SK-N-SH treated with all-trans-retinoic acid at 6 μM for 48 hours (cell line): ENCODE measurements around the gene SELENON.
A peak's percentile ranks its signal among the peaks of the same experiment; 100 is the strongest.

ENCODE experiments used
- ATAC-seq: fragments of 200-7000 bp; cut with Tn5 transposase; 3 replicates; pipeline ENCODE4 v1.9.1; 2020; ENCODE audit warnings: mild to moderate bottlenecking, moderate library complexity
- ARNTL ChIP-seq: fragments of 450-650 bp; formaldehyde crosslinking; IDR thresholded peaks from 2 replicates; pipeline ENCODE4 v1.5.0; 2020; ENCODE audit warnings: low read depth, mild to moderate bottlenecking, moderate library complexity, borderline replicate concordance
- BACH2 ChIP-seq: fragments of 250-450 bp; sonication (Bioruptor Pico); IDR thresholded peaks from 2 replicates; pipeline ENCODE4 v1.9.0; 2021; ENCODE audit warnings: mild to moderate bottlenecking, borderline replicate concordance
- CSDC2 ChIP-seq: fragments of 250-450 bp; sonication (Bioruptor Pico); IDR thresholded peaks from 2 replicates; pipeline ENCODE4 v1.5.0; 2020; ENCODE audit warnings: mild to moderate bottlenecking, moderate library complexity
- ESRRG ChIP-seq: fragments of 250-450 bp; sonication (Bioruptor Pico); IDR thresholded peaks from 2 replicates; pipeline ENCODE4 v1.6.1; 2021; ENCODE audit warnings: mild to moderate bottlenecking
- GLIS3 ChIP-seq: fragments of 250-450 bp; sonication (Bioruptor Pico); IDR thresholded peaks from 2 replicates; pipeline ENCODE4 v1.5.0; 2020; ENCODE audit warnings: mild to moderate bottlenecking, moderate library complexity
- ISL1 ChIP-seq: fragments of 250-450 bp; sonication (Bioruptor Pico); IDR thresholded peaks from 2 replicates; pipeline ENCODE4 v2.1.2; 2022; ENCODE audit warnings: mild to moderate bottlenecking, moderate library complexity
- PPARA ChIP-seq: fragments of 250-450 bp; sonication (Bioruptor Pico); IDR thresholded peaks from 2 replicates; pipeline ENCODE4 v1.5.0; 2020; ENCODE audit warnings: mild to moderate bottlenecking, borderline replicate concordance
- SNAI2 ChIP-seq: fragments of 250-450 bp; sonication (Bioruptor Pico); IDR thresholded peaks from 2 replicates; pipeline ENCODE4 v1.5.0; 2020; ENCODE audit warnings: mild to moderate bottlenecking, moderate library complexity
- TCF4 ChIP-seq: fragments of 250-450 bp; sonication (Bioruptor Pico); IDR thresholded peaks from 2 replicates; pipeline ENCODE4 v1.8.0; 2021; ENCODE audit warnings: mild to moderate bottlenecking, moderate library complexity, borderline replicate concordance
- TOX ChIP-seq: fragments of 250-450 bp; sonication (Bioruptor Pico); IDR thresholded peaks from 2 replicates; pipeline ENCODE4 v1.8.0; 2021; ENCODE audit warnings: mild to moderate bottlenecking, moderate library complexity, borderline replicate concordance
- ZFP3 ChIP-seq: fragments of 250-450 bp; sonication (Bioruptor Pico); IDR thresholded peaks from 2 replicates; pipeline ENCODE4 v1.5.0; 2020; ENCODE audit warnings: mild to moderate bottlenecking, moderate library complexity
- ZFP30 ChIP-seq: fragments of 450-650 bp; formaldehyde crosslinking; IDR thresholded peaks from 2 replicates; pipeline ENCODE4 v1.5.0; 2022; ENCODE audit warnings: mild to moderate bottlenecking, moderate library complexity
- ZNF565 ChIP-seq: fragments of 450-650 bp; formaldehyde crosslinking; conservative IDR thresholded peaks from 2 replicates; pipeline ENCODE4 v1.5.0; 2020; ENCODE audit warnings: low read depth, mild to moderate bottlenecking, moderate library complexity
- ZNF70 ChIP-seq: fragments of 450-650 bp; formaldehyde crosslinking; IDR thresholded peaks from 2 replicates; pipeline ENCODE4 v1.5.0; 2020; ENCODE audit warnings: mild to moderate bottlenecking, moderate library complexity
- ZNF8 ChIP-seq: fragments of 450-650 bp; formaldehyde crosslinking; IDR thresholded peaks from 2 replicates; pipeline ENCODE4 v1.5.0; 2020; ENCODE audit warnings: mild to moderate bottlenecking, moderate library complexity
- TF ChIP-seq, protein P1 (sequence below): fragments of 250-450 bp; sonication (Bioruptor Pico); IDR thresholded peaks from 2 replicates; pipeline ENCODE4 v1.5.1; 2020; ENCODE audit warnings: low read depth, mild to moderate bottlenecking, moderate library complexity
- TF ChIP-seq, protein P2 (sequence below): fragments of 250-450 bp; sonication (Bioruptor Pico); IDR thresholded peaks from 2 replicates; pipeline ENCODE4 v1.5.1; 2021; ENCODE audit warnings: mild to moderate bottlenecking, moderate library complexity
- TF ChIP-seq, protein P3 (sequence below): fragments of 250-450 bp; sonication (Bioruptor Pico); IDR thresholded peaks from 2 replicates; pipeline ENCODE4 v1.8.0; 2021; ENCODE audit warnings: low read depth, mild to moderate bottlenecking, moderate library complexity, borderline replicate concordance

Gene SELENON

DNA sequence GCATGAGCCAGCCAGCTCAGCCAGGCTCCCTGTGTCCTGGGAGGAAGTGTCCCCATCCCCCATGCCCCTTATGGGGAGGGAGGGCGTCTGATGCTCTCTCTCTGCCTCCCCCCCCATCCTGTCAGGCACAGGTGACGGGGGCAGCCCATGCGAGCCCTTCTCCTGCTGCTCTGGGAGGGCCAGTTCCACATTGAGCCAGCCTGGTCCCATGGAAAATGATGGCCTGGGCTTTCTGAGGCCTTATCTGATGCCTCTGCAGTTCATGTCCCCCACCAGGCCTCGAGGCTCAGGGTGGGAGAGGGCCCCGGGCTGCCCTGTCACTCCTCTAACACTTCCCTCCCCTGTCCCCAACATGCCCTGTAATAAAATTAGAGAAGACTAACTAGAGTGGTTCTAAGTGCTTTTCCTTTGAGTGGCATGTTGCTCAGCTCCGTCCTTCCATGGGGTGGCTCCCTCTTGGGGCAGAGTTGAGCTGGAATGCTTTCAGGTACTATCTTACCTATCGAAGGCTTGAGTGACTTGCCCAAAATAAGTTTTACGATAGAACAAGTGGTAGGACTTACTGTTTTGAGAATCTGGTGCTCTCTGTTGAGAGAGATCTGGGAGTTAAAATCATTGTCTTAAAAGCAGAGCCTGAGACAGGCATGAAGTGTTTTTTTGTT lies 18.0 kb downstream of the SELENON start:
- no peak for ATAC-seq
- TF ChIP-seq ZNF565 (CRISPR knock-in tag) (no peak), TOX (CRISPR knock-in tag) (no peak), ZNF70 (CRISPR knock-in tag) (no peak), ESRRG (CRISPR knock-in tag) (no peak)
- TF ChIP-seq, protein P1, sequence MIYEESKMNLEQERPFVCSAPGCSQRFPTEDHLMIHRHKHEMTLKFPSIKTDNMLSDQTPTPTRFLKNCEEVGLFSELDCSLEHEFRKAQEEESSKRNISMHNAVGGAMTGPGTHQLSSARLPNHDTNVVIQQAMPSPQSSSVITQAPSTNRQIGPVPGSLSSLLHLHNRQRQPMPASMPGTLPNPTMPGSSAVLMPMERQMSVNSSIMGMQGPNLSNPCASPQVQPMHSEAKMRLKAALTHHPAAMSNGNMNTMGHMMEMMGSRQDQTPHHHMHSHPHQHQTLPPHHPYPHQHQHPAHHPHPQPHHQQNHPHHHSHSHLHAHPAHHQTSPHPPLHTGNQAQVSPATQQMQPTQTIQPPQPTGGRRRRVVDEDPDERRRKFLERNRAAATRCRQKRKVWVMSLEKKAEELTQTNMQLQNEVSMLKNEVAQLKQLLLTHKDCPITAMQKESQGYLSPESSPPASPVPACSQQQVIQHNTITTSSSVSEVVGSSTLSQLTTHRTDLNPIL = no peak

DNA sequence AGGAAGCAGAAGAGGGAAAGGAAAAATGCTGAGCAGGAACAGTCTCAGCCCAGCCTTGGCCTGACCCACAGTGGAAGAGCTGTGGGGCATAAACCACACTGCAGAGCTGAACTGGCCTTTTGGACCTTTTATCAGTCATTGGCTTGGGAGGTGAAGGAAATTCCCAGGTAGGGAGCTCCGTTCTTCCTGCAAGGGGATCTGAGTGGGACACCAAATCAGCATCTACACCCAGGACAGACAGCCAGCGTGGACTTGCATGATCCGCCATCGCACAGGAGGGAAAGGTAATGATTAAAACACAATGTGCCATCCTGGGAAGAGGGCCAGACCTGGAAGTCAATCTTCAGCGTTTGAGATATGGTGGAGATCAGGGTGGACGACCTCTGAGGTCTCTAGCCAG lies 18.6 kb downstream of the SELENON start:
- no peak for TF ChIP-seq ZFP30 (CRISPR knock-in tag)
- ATAC-seq = no peak

DNA sequence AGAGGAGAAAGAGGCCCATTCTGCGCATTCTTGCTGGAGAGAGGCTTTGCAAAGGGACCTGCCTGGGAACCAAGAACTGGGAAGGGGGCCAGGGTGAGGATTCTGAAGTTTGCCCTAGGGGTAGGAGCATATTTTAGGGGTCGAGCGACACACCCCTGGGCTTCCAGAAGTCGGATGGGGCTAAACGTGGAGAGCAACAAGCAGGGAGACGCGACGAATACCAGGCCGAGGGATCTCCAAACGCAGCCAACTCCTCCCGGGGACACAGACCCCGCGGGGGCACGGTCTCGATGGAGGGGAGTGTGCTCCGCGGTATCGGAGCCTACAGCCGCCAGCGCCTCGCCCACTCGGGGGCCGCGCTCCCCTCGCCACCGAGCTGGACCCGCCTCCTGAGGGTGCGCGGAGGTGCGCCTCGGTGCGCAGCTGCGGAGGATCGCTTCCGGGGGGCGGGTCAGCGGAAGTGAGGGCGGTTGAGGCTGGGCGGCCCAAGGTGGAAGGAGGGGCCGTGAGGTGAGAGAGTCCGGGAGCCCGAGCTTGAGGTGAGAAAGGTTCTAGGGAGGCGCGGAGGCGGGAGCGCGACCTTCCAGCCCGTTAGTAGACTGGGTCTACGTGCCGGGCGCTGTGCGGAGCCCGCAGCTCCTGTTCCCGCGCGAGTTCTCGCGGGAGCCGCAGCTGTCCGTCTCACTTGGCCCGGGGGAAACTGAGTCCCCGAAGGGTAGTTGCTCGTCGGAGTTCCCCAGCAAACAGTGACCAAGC lies 19.7 kb downstream of the SELENON start, which contains the start of gene MTFR1L:
TSS of gene MTFR1L (plus strand) at position 464 of the 756 bp plus-strand sequence. CDS start 3,151 bp downstream, outside the sequence.
- TF ChIP-seq GLIS3 (CRISPR knock-in tag) = 0 out of 2 replicates have a peak, but pooled peaks have one; percentile 25
- no peak for TF ChIP-seq TCF4 (CRISPR knock-in tag)
- TF ChIP-seq ARNTL (CRISPR knock-in tag) = no peak
- TF ChIP-seq ZNF8 (CRISPR knock-in tag) = no peak
- no peak for TF ChIP-seq ESRRG (CRISPR knock-in tag)
- peak; percentile 92 for ATAC-seq

DNA sequence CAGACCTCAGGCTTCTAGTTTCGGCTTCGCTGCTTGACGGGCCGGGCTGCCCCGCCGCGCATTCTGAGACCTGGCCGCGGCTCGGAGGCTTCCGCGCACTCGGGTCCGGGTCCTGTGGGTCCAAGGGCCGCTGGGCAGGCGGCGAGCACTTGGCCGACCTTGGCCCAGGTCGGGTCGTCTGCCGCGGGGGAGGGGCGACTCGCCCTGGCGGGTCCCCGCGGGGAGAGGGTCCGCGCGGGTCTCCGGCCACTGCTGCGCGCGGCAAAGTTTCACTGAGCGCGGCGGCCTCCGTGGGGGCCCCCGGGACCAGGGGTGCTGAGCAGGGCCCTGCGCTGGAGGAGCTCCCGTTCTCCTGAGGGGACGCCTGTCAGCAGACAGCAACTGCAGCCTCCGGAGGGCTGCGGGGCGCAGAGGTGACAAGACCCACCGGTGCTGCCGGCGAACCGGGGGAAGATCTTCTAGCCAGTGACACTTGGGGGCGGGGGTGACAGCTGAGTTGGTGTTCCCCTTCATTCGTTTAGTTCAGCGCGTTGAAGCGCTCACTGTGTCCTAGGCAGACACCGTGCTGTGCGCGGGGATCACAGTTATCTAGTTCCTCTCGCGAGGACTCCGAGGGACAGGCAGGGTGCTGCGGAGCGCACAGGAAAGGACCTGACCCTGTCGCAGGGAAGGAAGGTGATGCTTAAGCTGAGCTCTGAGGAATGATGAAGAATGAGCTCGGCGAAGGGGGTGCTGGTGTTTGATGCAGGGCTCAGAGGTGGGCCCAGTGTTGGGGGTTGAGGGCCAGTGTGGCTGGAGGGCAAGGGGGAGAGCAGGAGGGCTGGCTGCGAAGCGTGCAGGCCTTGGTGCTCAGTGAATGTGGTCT lies 20.5 kb downstream of the SELENON start:
- ATAC-seq = peak; percentile 72
- TF ChIP-seq ESRRG (CRISPR knock-in tag) (no peak), ARNTL (CRISPR knock-in tag) (no peak), ZNF70 (CRISPR knock-in tag) (no peak), SNAI2 (CRISPR knock-in tag) (no peak), GLIS3 (CRISPR knock-in tag) (no peak), PPARA (CRISPR knock-in tag) (no peak), ZFP30 (CRISPR knock-in tag) (no peak), BACH2 (CRISPR knock-in tag) (no peak), ZFP3 (CRISPR knock-in tag) (no peak), ZNF8 (CRISPR knock-in tag) (no peak), ISL1 (CRISPR knock-in tag) (no peak), CSDC2 (CRISPR knock-in tag) (no peak), TOX (CRISPR knock-in tag) (no peak), TCF4 (CRISPR knock-in tag) (no peak), ZNF565 (CRISPR knock-in tag) (no peak)
- TF ChIP-seq, protein P2, sequence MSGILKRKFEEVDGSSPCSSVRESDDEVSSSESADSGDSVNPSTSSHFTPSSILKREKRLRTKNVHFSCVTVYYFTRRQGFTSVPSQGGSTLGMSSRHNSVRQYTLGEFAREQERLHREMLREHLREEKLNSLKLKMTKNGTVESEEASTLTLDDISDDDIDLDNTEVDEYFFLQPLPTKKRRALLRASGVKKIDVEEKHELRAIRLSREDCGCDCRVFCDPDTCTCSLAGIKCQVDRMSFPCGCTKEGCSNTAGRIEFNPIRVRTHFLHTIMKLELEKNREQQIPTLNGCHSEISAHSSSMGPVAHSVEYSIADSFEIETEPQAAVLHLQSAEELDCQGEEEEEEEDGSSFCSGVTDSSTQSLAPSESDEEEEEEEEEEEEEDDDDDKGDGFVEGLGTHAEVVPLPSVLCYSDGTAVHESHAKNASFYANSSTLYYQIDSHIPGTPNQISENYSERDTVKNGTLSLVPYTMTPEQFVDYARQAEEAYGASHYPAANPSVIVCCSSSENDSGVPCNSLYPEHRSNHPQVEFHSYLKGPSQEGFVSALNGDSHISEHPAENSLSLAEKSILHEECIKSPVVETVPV = no peak
- TF ChIP-seq, protein P1 = no peak
- TF ChIP-seq, protein P3, sequence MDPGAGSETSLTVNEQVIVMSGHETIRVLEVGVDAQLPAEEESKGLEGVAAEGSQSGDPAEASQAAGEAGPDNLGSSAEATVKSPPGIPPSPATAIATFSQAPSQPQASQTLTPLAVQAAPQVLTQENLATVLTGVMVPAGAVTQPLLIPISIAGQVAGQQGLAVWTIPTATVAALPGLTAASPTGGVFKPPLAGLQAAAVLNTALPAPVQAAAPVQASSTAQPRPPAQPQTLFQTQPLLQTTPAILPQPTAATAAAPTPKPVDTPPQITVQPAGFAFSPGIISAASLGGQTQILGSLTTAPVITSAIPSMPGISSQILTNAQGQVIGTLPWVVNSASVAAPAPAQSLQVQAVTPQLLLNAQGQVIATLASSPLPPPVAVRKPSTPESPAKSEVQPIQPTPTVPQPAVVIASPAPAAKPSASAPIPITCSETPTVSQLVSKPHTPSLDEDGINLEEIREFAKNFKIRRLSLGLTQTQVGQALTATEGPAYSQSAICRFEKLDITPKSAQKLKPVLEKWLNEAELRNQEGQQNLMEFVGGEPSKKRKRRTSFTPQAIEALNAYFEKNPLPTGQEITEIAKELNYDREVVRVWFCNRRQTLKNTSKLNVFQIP (CRISPR knock-in tag) = no peak
